H1 (cell line): ENCODE measurements around the gene CANT1. TPM values are rescaled to one million over a fixed set of nuclear protein-coding genes. Genes with fewer than 3 reads are reported as not detected.

Experiments used
- CHD1 ChIP-seq: IDR thresholded peaks from 2 replicates; pipeline ENCODE4 v1.6.1; 2012; ENCODE audit warnings: low read depth, low read length, improper control_type of control experiment
- CHD2 ChIP-seq: IDR thresholded peaks from 2 replicates; pipeline ENCODE4 v1.6.1; 2012; ENCODE audit warnings: low read length, improper control_type of control experiment
- CTCF ChIP-seq, 3 experiments: IDR thresholded peaks; 1 replicate in 2 of 3; 2 replicates in 1 of 3; pipeline versions ENCODE4 v1.5.1 to v1.6.1; 2011; ENCODE audit warnings: low read length in 3 of 3, mild to moderate bottlenecking in 3 of 3, inconsistent platforms in 2 of 3, low read depth in 1 of 3, moderate library complexity in 1 of 3; ENCODE audit not compliant: insufficient read depth in 1 of 3; ENCODE audit errors: control extremely low read depth in 1 of 3
- NANOG ChIP-seq: IDR thresholded peaks from 2 replicates; pipeline ENCODE4 v1.6.1; 2011; ENCODE audit warnings: low read length, low read depth, mild to moderate bottlenecking, inconsistent platforms; ENCODE audit not compliant: insufficient read depth, poor library complexity, severe bottlenecking
- RAD21 ChIP-seq, 2 experiments: IDR thresholded peaks in 1 of 2; conservative IDR thresholded peaks in 1 of 2; 2 replicates each; pipeline ENCODE4 v1.6.1; 2011; ENCODE audit warnings: low read depth in 2 of 2, low read length in 2 of 2, improper control_type of control experiment in 1 of 2, inconsistent platforms in 1 of 2, mild to moderate bottlenecking in 1 of 2, moderate library complexity in 1 of 2
- SUZ12 ChIP-seq: fragments of 200-600 bp; sonication (generic); IDR thresholded peaks from 2 replicates; pipeline ENCODE4 v1.6.1; 2012; ENCODE audit warnings: mild to moderate bottlenecking, inconsistent platforms, low read length, moderate library complexity, mixed read lengths
- polyA plus RNA-seq, 7 experiments: library from polyadenylated mRNA; depleted of rRNA in 3 of 7; stranded (reverse) in 5 of 7; unstranded in 2 of 7; fragments of >200 nt in 5 of 7; fragments of 200-250 nt in 2 of 7; gene quantifications; 1 replicate in 5 of 7; 2 replicates in 1 of 7; 4 replicates in 1 of 7; pipeline versions ENCODE4 v1.2.1 to v1.2.3, GENCODE V29; 2011 to 2013; ENCODE audit warnings: missing spikeins in 2 of 7, mixed read lengths in 2 of 7
- total RNA-seq: library from RNA; stranded (reverse); fragmentation: NEBNext Ultra II Directional; extraction: Animal tissue kit (Norgen Biotek cat#: 25700); gene quantifications from 2 replicates; pipeline ENCODE4 v1.2.1, GENCODE V29; 2021

The CANT1 gene
- total and polyA plus RNA-seq, 2 of the 8 experiments (the other 6 are each of a cell fraction or from before 2014, with no cell fraction given): 23.0 to 32.6 TPM

- TF ChIP-seq CTCF (IDR thresholded peaks at IDR 0.05; ENCODE audit: control extremely low read depth in 1 of 3, insufficient read depth in 1 of 3, low read depth in 1 of 3, low read length in 3 of 3) (no peak), CHD2 (no peak), NANOG (no peak), SUZ12 (no peak), CHD1 (no peak), RAD21 (IDR thresholded peaks at IDR 0.05 in 1 of 2, conservative IDR thresholded peaks at IDR 0.05 in 1 of 2; ENCODE audit: low read depth in 2 of 2, low read length in 2 of 2) (no peak)
Measured at GRCh38 chr17:79041723-79042420, 32.3 kb upstream of the CANT1 start (continued).
